IPS-18a (cell line): ENCODE data around the gene HYLS1.

Experiments
- H3K27ac ChIP-seq: one replicate; pipeline ENCODE4 v1.5.1; 2013; ENCODE audit warnings: low read length
- H3K27me3 ChIP-seq: one replicate; pipeline ENCODE4 v1.6.1; 2013; ENCODE audit warnings: mild to moderate bottlenecking, low read length; ENCODE audit not compliant: control insufficient read depth, insufficient read depth
- H3K36me3 ChIP-seq: one replicate; pipeline ENCODE4 v1.6.1; 2013; ENCODE audit warnings: low read depth, low read length; ENCODE audit not compliant: control insufficient read depth
- H3K4me1 ChIP-seq: one replicate; pipeline ENCODE4 v1.6.1; 2013; ENCODE audit warnings: low read depth, low read length; ENCODE audit not compliant: control insufficient read depth
- H3K4me3 ChIP-seq: one replicate; pipeline ENCODE4 v1.5.1; 2013; ENCODE audit warnings: low read length
- H3K9ac ChIP-seq: one replicate; pipeline ENCODE4 v1.6.1; 2013; ENCODE audit warnings: mild to moderate bottlenecking, low read length, moderate library complexity
- H3K9me3 ChIP-seq: one replicate; pipeline ENCODE4 v1.6.1; 2013; ENCODE audit warnings: low read depth, low read length; ENCODE audit not compliant: control insufficient read depth

HYLS1 gene

GRCh38 chr11:125935056-125935455 lies 47.6 kb downstream of the HYLS1 start:
- Histone ChIP-seq H3K4me3 (no peak overlapping the region), H3K27ac (no peak overlapping the region), H3K9me3 (no peaks in the 10 kb centered on the region), H3K9ac (no peak overlapping the region), H3K4me1 (peaks cover 26% of the 10 kb centered on the region), H3K27me3 (peaks cover 20% of the 10 kb centered on the region), H3K36me3 (no peaks in the 10 kb centered on the region)

- no peaks in the 10 kb centered on the region for H3K36me3 ChIP-seq
- peaks cover 20% of the 10 kb centered on the region for H3K27me3 ChIP-seq
- peaks cover 26% of the 10 kb centered on the region for H3K4me1 ChIP-seq
- H3K9ac ChIP-seq = no peak overlapping the region
- H3K4me3 ChIP-seq = no peak overlapping the region
- H3K27ac ChIP-seq = no peak overlapping the region
- H3K9me3 ChIP-seq = no peaks in the 10 kb centered on the region
Measured at GRCh38 chr11:125935618-125936199, 48.2 kb downstream of the HYLS1 start.

GRCh38 chr11:125938418-125938817 lies 51.0 kb downstream of the HYLS1 start:
- peaks cover 26% of the 10 kb centered on the region for H3K4me1 ChIP-seq
- no peaks in the 10 kb centered on the region for H3K9me3 ChIP-seq
- H3K27me3 ChIP-seq = no peaks in the 10 kb centered on the region
- no peak overlapping the region for H3K9ac ChIP-seq
- H3K36me3 ChIP-seq = no peaks in the 10 kb centered on the region
- H3K27ac ChIP-seq = no peak overlapping the region
- no peak overlapping the region for H3K4me3 ChIP-seq

- Histone ChIP-seq H3K9ac (no peak overlapping the region), H3K4me1 (peaks cover 19% of the 10 kb centered on the region), H3K36me3 (no peaks in the 10 kb centered on the region), H3K27me3 (no peaks in the 10 kb centered on the region), H3K27ac (no peak overlapping the region), H3K9me3 (no peaks in the 10 kb centered on the region), H3K4me3 (no peak overlapping the region)
Measured at GRCh38 chr11:125939081-125939521, 51.6 kb downstream of the HYLS1 start.

- H3K36me3 ChIP-seq = no peaks in the 10 kb centered on the region
- H3K27me3 ChIP-seq = no peaks in the 10 kb centered on the region
- no peak overlapping the region for H3K9ac ChIP-seq
- H3K4me3 ChIP-seq = no peak overlapping the region
- no peaks in the 10 kb centered on the region for H3K9me3 ChIP-seq
- peaks cover 18% of the 10 kb centered on the region for H3K4me1 ChIP-seq
- no peak overlapping the region for H3K27ac ChIP-seq
Measured at GRCh38 chr11:125940145-125940544, 52.7 kb downstream of the HYLS1 start.

GRCh38 chr11:125941267-125941618 lies 53.8 kb downstream of the HYLS1 start:
- no peaks in the 10 kb centered on the region for H3K9me3 ChIP-seq
- H3K27me3 ChIP-seq = no peaks in the 10 kb centered on the region
- no peak overlapping the region for H3K27ac ChIP-seq
- no peak overlapping the region for H3K4me3 ChIP-seq
- H3K9ac ChIP-seq = peak overlapping the region; percentile 12
- no peaks in the 10 kb centered on the region for H3K36me3 ChIP-seq
- H3K4me1 ChIP-seq = peaks cover 18% of the 10 kb centered on the region

GRCh38 chr11:125941619-125942611 lies 54.4 kb downstream of the HYLS1 start:
- H3K9me3 ChIP-seq = no peaks in the 10 kb centered on the region
- no peak overlapping the region for H3K27ac ChIP-seq
- H3K4me1 ChIP-seq = peaks cover 18% of the 10 kb centered on the region
- peak overlapping the region; percentile 12 for H3K9ac ChIP-seq
- no peak overlapping the region for H3K4me3 ChIP-seq
- H3K36me3 ChIP-seq = no peaks in the 10 kb centered on the region
- H3K27me3 ChIP-seq = no peaks in the 10 kb centered on the region

- no peak overlapping the region for H3K27ac ChIP-seq
- H3K9ac ChIP-seq = no peak overlapping the region
- no peaks in the 10 kb centered on the region for H3K27me3 ChIP-seq
- no peak overlapping the region for H3K4me3 ChIP-seq
- peaks cover 18% of the 10 kb centered on the region for H3K4me1 ChIP-seq
- no peaks in the 10 kb centered on the region for H3K9me3 ChIP-seq
- H3K36me3 ChIP-seq = no peaks in the 10 kb centered on the region
Measured at GRCh38 chr11:125942771-125943428, 55.4 kb downstream of the HYLS1 start.

- Histone ChIP-seq H3K9me3 (no peaks in the 10 kb centered on the region), H3K27me3 (no peaks in the 10 kb centered on the region)
Measured at GRCh38 chr11:125943661-125944349, 56.3 kb downstream of the HYLS1 start.

GRCh38 chr11:125944350-125945010 lies 57.0 kb downstream of the HYLS1 start:
- peaks cover 12% of the 10 kb centered on the region for H3K4me1 ChIP-seq

More at GRCh38 chr11:125943661-125944349, 56.3 kb downstream of the HYLS1 start:
- no peak overlapping the region for H3K9ac ChIP-seq
- no peak overlapping the region for H3K27ac ChIP-seq
- no peaks in the 10 kb centered on the region for H3K36me3 ChIP-seq
- peaks cover 16% of the 10 kb centered on the region for H3K4me1 ChIP-seq
- no peak overlapping the region for H3K4me3 ChIP-seq

More at GRCh38 chr11:125944350-125945010, 57.0 kb downstream of the HYLS1 start:
- no peak overlapping the region for H3K9ac ChIP-seq
- no peaks in the 10 kb centered on the region for H3K36me3 ChIP-seq
- no peak overlapping the region for H3K4me3 ChIP-seq
- H3K27ac ChIP-seq = no peak overlapping the region
- H3K27me3 ChIP-seq = no peaks in the 10 kb centered on the region
- no peaks in the 10 kb centered on the region for H3K9me3 ChIP-seq
